Measurements from ENCODE around the gene RAB11FIP4. TPM values are rescaled to one million over a fixed set of nuclear protein-coding genes. Genes with fewer than 3 reads are reported as not detected.

Gene RAB11FIP4
- total and polyA plus RNA-seq, 10 of the 15 experiments (the other 5 are each of a cell fraction or from before 2014, with no cell fraction given) = 1.4 to 27.0 (median 17.6) TPM

GRCh38 chr17:31460226-31460721, 68.8 kb downstream of the RAB11FIP4 start:
- Histone ChIP-seq H3K27ac (ENCODE audit: control insufficient read depth, insufficient read depth) (no peak overlapping the region), H2AFZ (ENCODE audit: control insufficient read depth, low read depth, low read length) (no peak overlapping the region), H3K4me1 (ENCODE audit: control insufficient read depth, insufficient read depth, low read length) (no peaks in the 10 kb centered on the region), H3K27me3 (replicated peaks in 1 of 2; ENCODE audit: control insufficient read depth in 2 of 2, insufficient read depth in 2 of 2, low read length in 1 of 2) (no peaks in the 10 kb centered on the region), H3K9me3 (replicated peaks; ENCODE audit: control insufficient read depth, insufficient read depth, low read length) (no peaks in the 10 kb centered on the region), H3K4me3 (no peak overlapping the region), H3K79me2 (ENCODE audit: control insufficient read depth, insufficient read depth, low read length) (no peaks in the 10 kb centered on the region), H3K36me3 (ENCODE audit: control insufficient read depth in 2 of 2, insufficient read depth in 2 of 2, low read length in 1 of 2) (no peaks in the 10 kb centered on the region; a peak in 1 of 4 replicates), H3K4me2 (ENCODE audit: control insufficient read depth, insufficient read depth) (no peak overlapping the region), H4K20me1 (ENCODE audit: control insufficient read depth, insufficient read depth) (no peaks in the 10 kb centered on the region), H3K9ac (ENCODE audit: control insufficient read depth, insufficient read depth, low read length) (no peak overlapping the region)
- WGBS (ENCODE audit: insufficient coverage, insufficient replicate concordance, low lambda C conversion rate, missing lambda C conversion rate) = 16% methylated on average over 6 of the region's 6 CpGs
- ChIA-PET CTCF (no interaction called here), RAD21 (ENCODE audit: unreplicated experiment) (no interaction called here), POLR2A (no interaction called here), SMC1A (ENCODE audit: uncharacterized antibody, unreplicated experiment) (no interaction called here)
- no peak for FAIRE-seq
- DNase-seq (ENCODE audit: low read depth, low spot score) = no peak
- intact Hi-C loops (cut with micrococcal nuclease; ENCODE audit: unreplicated experiment) (no loop called here), in situ Hi-C loops (cut with MboI) (no loop called here)
- BruUV-seq (replicated peaks) = no TSS peak
- TF ChIP-seq ASH2L (IDR thresholded peaks at IDR 0.05; ENCODE audit: borderline replicate concordance, low read depth) (no peak), SUPT20H (IDR thresholded peaks at IDR 0.05; ENCODE audit: borderline replicate concordance, control insufficient read depth, low read depth, low read length) (no peak), CEBPB (IDR thresholded peaks at IDR 0.05; ENCODE audit: borderline replicate concordance in 1 of 2, low read depth in 2 of 2, low read length in 2 of 2) (no peak), MYB (IDR thresholded peaks at IDR 0.05; ENCODE audit: borderline replicate concordance, low read depth, low read length) (no peak), CBX5 (IDR thresholded peaks at IDR 0.05; ENCODE audit: low read depth) (no peak)
- ATAC-seq = no peak

- Histone ChIP-seq H3K27ac (ENCODE audit: control insufficient read depth, insufficient read depth) (no peak overlapping the region), H3K9ac (ENCODE audit: control insufficient read depth, insufficient read depth, low read length) (no peak overlapping the region), H3K4me3 (no peak overlapping the region), H3K9me3 (replicated peaks; ENCODE audit: control insufficient read depth, insufficient read depth, low read length) (no peaks in the 10 kb centered on the region), H3K27me3 (replicated peaks in 1 of 2; ENCODE audit: control insufficient read depth in 2 of 2, insufficient read depth in 2 of 2, low read length in 1 of 2) (no peaks in the 10 kb centered on the region), H2AFZ (ENCODE audit: control insufficient read depth, low read depth, low read length) (no peak overlapping the region), H3K4me1 (ENCODE audit: control insufficient read depth, insufficient read depth, low read length) (no peaks in the 10 kb centered on the region), H3K4me2 (ENCODE audit: control insufficient read depth, insufficient read depth) (no peak overlapping the region), H3K36me3 (ENCODE audit: control insufficient read depth in 2 of 2, insufficient read depth in 2 of 2, low read length in 1 of 2) (no peaks in the 10 kb centered on the region; a peak in 1 of 4 replicates), H4K20me1 (ENCODE audit: control insufficient read depth, insufficient read depth) (no peaks in the 10 kb centered on the region), H3K79me2 (ENCODE audit: control insufficient read depth, insufficient read depth, low read length) (no peaks in the 10 kb centered on the region)
- CTCF ChIA-PET = interaction anchor here (0.6 to 1.4 kb wide), 3 partner anchors 10 to 200 kb away, joined by 3 read pairs; no protein-coding TSS in a partner anchor
- FAIRE-seq = no peak
- DNase-seq (ENCODE audit: low read depth, low spot score) = no peak
- SMC1A ChIA-PET (ENCODE audit: uncharacterized antibody, unreplicated experiment) = no interaction called here
- no peak for ATAC-seq
- RAD21 ChIA-PET (ENCODE audit: unreplicated experiment) = no interaction called here
- no TSS peak for BruUV-seq (replicated peaks)
- POLR2A ChIA-PET = interaction anchor here (0.6 kb wide), 1 partner anchor 235 kb away, joined by 5 read pairs; no protein-coding TSS in a partner anchor
- intact Hi-C loops (cut with micrococcal nuclease; ENCODE audit: unreplicated experiment) (no loop called here), in situ Hi-C loops (cut with MboI) (no loop called here)
- 17% methylated on average over 8 of the region's 8 CpGs for WGBS (ENCODE audit: insufficient coverage, insufficient replicate concordance, low lambda C conversion rate, missing lambda C conversion rate)
- no peak for TF ChIP-seq KAT2A (conservative IDR thresholded peaks at IDR 0.05; ENCODE audit: control insufficient read depth, low read depth, low read length)
- TF ChIP-seq IRF5 (IDR thresholded peaks at IDR 0.05; ENCODE audit: borderline replicate concordance) = no peak
- no peak for TF ChIP-seq ATF7 (IDR thresholded peaks at IDR 0.05; ENCODE audit: low read depth)
- TF ChIP-seq STAT3 (IDR thresholded peaks at IDR 0.05; ENCODE audit: low read depth, low read length) = no peak
- no peak for TF ChIP-seq ZNF217 (IDR thresholded peaks at IDR 0.05)
- TF ChIP-seq BCL11A (IDR thresholded peaks at IDR 0.05; ENCODE audit: low read depth, low read length) = no peak
- no peak for TF ChIP-seq EED (IDR thresholded peaks at IDR 0.05; ENCODE audit: low read depth)
- no peak for TF ChIP-seq WRNIP1 (IDR thresholded peaks at IDR 0.05; ENCODE audit: borderline replicate concordance, low read depth, low read length)
- no peak for TF ChIP-seq KDM1A (IDR thresholded peaks at IDR 0.05; ENCODE audit: borderline replicate concordance)
- TF ChIP-seq TARDBP (IDR thresholded peaks at IDR 0.05; ENCODE audit: borderline replicate concordance) = no peak
- TF ChIP-seq RELA (IDR thresholded peaks at IDR 0.05; ENCODE audit: borderline replicate concordance, partially characterized antibody) = no peak
- no peak for TF ChIP-seq POLR2AphosphoS2 (IDR thresholded peaks at IDR 0.05; ENCODE audit: low read depth, low read length)
- no peak for TF ChIP-seq KLF5 (IDR thresholded peaks at IDR 0.05; ENCODE audit: partially characterized antibody)
- TF ChIP-seq TBL1XR1 (IDR thresholded peaks at IDR 0.05; ENCODE audit: low read depth, low read length) = no peak
Measured at GRCh38 chr17:31461227-31461810, 69.8 kb downstream of the RAB11FIP4 start.
